ENCODE data around the gene NR6A1.

NR6A1 gene

DNA sequence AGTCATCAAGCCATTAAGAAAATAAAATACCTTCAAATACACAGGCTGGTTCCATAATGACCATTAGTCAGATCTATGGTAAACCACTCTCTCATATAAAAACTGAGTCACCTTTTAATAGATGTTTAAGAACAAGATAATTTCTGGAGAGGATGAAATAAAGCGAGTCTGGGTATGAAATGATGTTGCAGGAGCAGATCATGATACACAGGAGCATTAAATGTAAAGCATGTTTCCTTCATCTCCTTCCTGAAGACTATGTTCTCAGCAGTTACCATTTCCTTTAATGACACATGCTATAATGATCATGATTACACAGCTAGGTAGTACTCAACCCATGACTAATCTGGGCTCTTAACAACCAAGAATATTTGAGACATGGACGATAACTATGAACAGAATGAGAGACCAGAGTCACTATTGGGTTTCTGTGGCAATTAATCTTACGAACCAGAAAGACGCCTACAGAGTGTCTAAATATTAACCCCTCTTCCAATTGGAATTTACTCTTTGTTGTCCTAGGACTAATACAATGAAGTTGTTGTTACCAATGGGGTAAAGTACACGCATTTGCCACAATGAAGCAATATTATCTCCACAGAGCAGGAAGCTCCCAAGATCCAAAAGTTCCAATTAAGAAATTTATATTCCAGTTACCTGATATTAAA lies 105.6 kb downstream of the NR6A1 start:
- H3K27ac ChIP-seq = no peak overlapping the region

DNA sequence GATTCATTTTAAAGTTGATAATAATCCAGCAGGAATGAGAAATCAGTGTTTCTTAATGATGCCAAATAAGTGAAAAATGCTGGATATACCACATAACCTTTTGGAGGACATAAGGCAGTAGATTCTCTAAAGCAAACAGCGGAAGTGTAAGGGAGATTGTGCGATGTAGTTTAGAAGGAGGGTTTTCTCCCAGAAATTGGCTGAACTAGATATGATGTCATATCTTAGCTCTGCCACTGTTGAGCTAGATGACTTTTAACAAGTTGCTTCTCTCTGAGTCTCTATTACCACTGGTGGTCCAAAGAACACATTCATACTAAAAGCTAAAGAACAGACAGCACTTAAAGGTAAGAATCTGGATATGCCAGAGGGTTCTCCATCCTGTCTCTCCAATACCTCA lies 107.0 kb downstream of the NR6A1 start:
- no peak overlapping the region for H3K4me3 ChIP-seq
- no peak overlapping the region for H3K27ac ChIP-seq
- TF ChIP-seq, protein P1, sequence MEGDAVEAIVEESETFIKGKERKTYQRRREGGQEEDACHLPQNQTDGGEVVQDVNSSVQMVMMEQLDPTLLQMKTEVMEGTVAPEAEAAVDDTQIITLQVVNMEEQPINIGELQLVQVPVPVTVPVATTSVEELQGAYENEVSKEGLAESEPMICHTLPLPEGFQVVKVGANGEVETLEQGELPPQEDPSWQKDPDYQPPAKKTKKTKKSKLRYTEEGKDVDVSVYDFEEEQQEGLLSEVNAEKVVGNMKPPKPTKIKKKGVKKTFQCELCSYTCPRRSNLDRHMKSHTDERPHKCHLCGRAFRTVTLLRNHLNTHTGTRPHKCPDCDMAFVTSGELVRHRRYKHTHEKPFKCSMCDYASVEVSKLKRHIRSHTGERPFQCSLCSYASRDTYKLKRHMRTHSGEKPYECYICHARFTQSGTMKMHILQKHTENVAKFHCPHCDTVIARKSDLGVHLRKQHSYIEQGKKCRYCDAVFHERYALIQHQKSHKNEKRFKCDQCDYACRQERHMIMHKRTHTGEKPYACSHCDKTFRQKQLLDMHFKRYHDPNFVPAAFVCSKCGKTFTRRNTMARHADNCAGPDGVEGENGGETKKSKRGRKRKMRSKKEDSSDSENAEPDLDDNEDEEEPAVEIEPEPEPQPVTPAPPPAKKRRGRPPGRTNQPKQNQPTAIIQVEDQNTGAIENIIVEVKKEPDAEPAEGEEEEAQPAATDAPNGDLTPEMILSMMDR (IDR thresholded peaks at IDR 0.05) = no peak
- no peak for DNase-seq (ENCODE audit: low spot score)

More for the DNA sequence above, 105.6 kb downstream of the NR6A1 start:
- DNase-seq (ENCODE audit: low spot score) = no peak
- no peak overlapping the region for H3K4me3 ChIP-seq
- TF ChIP-seq, protein P1 (IDR thresholded peaks at IDR 0.05) = no peak

DNA sequence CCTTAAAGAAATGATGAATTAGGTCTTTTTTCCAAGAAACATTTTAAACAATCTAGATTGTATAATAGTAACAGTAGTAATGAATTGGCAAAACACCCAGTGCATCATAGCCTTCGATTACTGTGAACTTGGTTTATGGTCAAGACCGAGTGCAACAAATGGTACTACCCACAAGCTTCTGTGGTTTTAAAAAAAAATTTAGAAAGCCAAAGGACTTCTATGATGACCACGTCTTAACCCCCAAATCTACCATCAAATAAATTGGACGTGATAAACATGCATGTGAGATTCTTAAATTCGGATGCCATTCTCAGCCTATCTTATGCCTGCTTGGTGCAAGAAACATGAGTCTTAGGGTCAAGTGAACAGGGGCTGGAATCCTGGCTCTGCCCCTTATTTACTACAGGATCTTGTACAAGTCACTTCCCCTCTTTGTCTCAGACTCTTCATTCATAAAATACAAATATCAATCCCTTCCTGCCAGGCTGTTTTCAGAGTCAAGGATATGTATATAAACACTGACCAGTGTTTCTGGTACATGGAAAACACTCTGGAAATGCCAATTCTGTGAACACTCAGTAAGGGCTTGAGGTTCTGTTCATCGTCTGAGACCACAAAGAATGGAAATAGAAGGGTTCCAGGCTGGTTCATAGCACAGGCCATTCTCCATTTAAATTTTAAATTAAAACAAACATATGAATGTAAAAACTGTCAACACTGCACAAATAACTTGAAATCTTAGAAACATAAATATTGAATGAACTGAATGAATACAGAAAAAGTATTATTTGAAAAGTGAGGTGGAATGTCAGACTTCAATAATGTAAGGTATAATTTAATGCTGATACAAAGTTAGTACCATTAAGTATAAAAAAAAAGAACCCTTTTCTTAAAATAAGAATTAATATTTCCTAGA lies 107.8 kb downstream of the NR6A1 start:
- no peak for DNase-seq (ENCODE audit: low spot score)
- Histone ChIP-seq H3K4me3 (no peak overlapping the region), H3K27ac (no peak overlapping the region)
- TF ChIP-seq, protein P1 (IDR thresholded peaks at IDR 0.05) = no peak

DNA sequence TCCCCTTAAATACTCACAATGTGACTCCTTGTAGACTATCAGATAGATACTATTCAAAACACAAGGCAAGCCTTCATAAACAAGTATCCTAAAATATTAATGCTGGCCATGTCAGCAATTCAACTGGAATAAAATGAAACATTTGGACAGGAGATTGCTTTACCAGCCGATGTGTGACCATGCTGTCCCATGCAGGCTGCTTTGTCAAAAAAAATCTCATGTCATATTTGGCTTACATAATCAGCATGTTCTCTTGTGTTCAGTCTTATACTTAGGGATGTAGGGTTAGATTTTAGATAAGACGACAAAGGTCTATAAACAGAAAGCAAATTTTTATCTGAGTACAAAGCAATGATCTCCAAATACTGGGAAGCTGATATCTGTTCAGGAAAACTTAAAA lies 108.5 kb downstream of the NR6A1 start:
- DNase-seq (ENCODE audit: low spot score) = no peak
- no peak overlapping the region for H3K27ac ChIP-seq
- TF ChIP-seq, protein P1 (IDR thresholded peaks at IDR 0.05) = no peak
- no peak overlapping the region for H3K4me3 ChIP-seq

DNA sequence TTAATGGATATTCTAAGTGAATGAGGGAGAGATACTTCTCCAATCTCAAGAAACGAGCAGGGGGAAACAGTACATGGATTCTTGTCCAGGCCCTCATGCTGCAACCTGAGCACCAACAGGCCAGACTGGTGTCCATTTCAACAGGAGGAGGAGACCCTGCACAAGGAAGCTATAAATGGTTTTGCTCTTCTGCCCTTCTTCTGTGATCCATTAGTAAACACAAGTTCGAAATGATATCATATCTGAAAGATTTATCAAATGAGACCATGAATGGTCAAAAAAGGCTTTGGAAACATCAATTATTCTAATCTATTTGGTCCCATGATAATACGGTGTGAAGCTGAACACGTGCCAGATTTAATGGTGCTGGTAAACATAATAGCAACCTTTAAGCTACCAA lies 109.8 kb downstream of the NR6A1 start:
- DNase-seq (ENCODE audit: low spot score) = no peak
- TF ChIP-seq, protein P1 (IDR thresholded peaks at IDR 0.05) = no peak
- H3K4me3 ChIP-seq = no peak overlapping the region
- no peak overlapping the region for H3K27ac ChIP-seq

DNA sequence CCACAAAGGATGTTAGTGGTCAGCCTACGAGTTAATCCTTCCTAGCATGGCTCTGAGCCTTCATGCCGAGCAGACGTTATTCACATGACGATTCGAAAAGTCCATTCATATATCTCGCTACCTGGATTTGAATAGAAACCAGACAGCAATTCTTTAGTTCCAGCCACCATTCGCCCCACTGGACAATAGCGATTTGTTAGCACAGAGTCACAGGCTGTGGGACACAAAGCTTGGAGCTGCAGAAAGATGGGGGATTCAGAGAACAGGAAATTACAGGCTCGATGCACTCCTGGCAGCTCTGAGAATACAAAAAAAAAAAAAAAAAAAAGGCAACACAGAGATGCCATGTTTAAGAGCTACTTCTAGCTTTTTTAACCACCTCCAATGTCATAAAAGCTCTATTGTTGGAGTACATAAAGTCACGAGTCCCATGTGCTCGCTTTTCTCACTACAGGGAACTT lies 110.7 kb downstream of the NR6A1 start:
- peak overlapping the region; percentile 81 for H3K4me3 ChIP-seq

More for the DNA sequence above, 110.7 kb downstream of the NR6A1 start:
- no peak for DNase-seq (ENCODE audit: low spot score)
- no peak overlapping the region for H3K27ac ChIP-seq
- TF ChIP-seq, protein P1 (IDR thresholded peaks at IDR 0.05) = no peak

All from coronary artery (tissue), 2 donors.